ENCODE data around the gene MYDGF. TPM values are rescaled to one million over a fixed set of nuclear protein-coding genes. Genes with fewer than 3 reads are reported as not detected.

The MYDGF gene
- total RNA-seq, 2 donors from 2014 or later = 26.3 to 36.6 TPM

- Histone ChIP-seq H3K27me3 (no peaks in the 10 kb centered on the region), H3K9me3 (no peaks in the 10 kb centered on the region), H3K27ac (no peak overlapping the region), H3K4me3 (no peak overlapping the region), H3K4me1 (peaks cover 0 to 19% of the 10 kb centered on the region in 2 donors), H3K36me3 (peaks cover 94% of the 10 kb centered on the region)
- TF ChIP-seq CTCF (IDR thresholded peaks at IDR 0.05) = no peak
- DNase-seq (ENCODE audit: low spot score) = no peak
Measured at GRCh38 chr19:4697304-4697703, 27.2 kb upstream of the MYDGF start.

GRCh38 chr19:4695224-4695731 lies 25.1 kb upstream of the MYDGF start:
- no peak overlapping the region for H3K4me3 ChIP-seq
- no peaks in the 10 kb centered on the region for H3K27me3 ChIP-seq
- H3K9me3 ChIP-seq = no peaks in the 10 kb centered on the region
- peak overlapping the region; percentile 29 to 63 for H3K27ac ChIP-seq
- no peak for DNase-seq (ENCODE audit: low spot score)
- H3K4me1 ChIP-seq = peaks cover 0 to 19% of the 10 kb centered on the region in 2 donors
- TF ChIP-seq CTCF (IDR thresholded peaks at IDR 0.05) = no peak
- peaks cover 86% of the 10 kb centered on the region for H3K36me3 ChIP-seq

- no peak for TF ChIP-seq CTCF (IDR thresholded peaks at IDR 0.05)
- peak; percentile 69 for DNase-seq (ENCODE audit: low spot score)
- Histone ChIP-seq H3K4me3 (no peak overlapping the region), H3K27ac (peak overlapping the region; percentile 29 to 63), H3K36me3 (peaks cover 86% of the 10 kb centered on the region), H3K27me3 (no peaks in the 10 kb centered on the region), H3K4me1 (peaks cover 0 to 19% of the 10 kb centered on the region in 2 donors), H3K9me3 (no peaks in the 10 kb centered on the region)
Measured at GRCh38 chr19:4694211-4694987, 24.3 kb upstream of the MYDGF start.

- no peaks in the 10 kb centered on the region for H3K27me3 ChIP-seq
- no peak overlapping the region for H3K4me3 ChIP-seq
- no peak for TF ChIP-seq CTCF (IDR thresholded peaks at IDR 0.05)
- peaks cover 89% of the 10 kb centered on the region for H3K36me3 ChIP-seq
- H3K27ac ChIP-seq = peak overlapping the region in 1 of 2 donors; percentile 21
- H3K9me3 ChIP-seq = no peaks in the 10 kb centered on the region
- no peak for DNase-seq (ENCODE audit: low spot score)
- H3K4me1 ChIP-seq = peaks cover 0 to 19% of the 10 kb centered on the region in 2 donors
Measured at GRCh38 chr19:4693471-4694121, 23.5 kb upstream of the MYDGF start.

- no peak overlapping the region for H3K4me3 ChIP-seq
- peaks cover 0 to 19% of the 10 kb centered on the region in 2 donors for H3K4me1 ChIP-seq
- H3K9me3 ChIP-seq = no peaks in the 10 kb centered on the region
- no peak for DNase-seq (ENCODE audit: low spot score)
- H3K36me3 ChIP-seq = peaks cover 89% of the 10 kb centered on the region
- TF ChIP-seq CTCF (IDR thresholded peaks at IDR 0.05) = no peak
- H3K27me3 ChIP-seq = no peaks in the 10 kb centered on the region
- H3K27ac ChIP-seq = no peak overlapping the region
Measured at GRCh38 chr19:4693078-4693350, 22.9 kb upstream of the MYDGF start.

All from right atrium auricular region (tissue), 2 donors.